Inferior parietal cortex (tissue), 1 donor: ENCODE data around the gene BCKDHA.
A peak's percentile ranks its signal among the peaks of the same experiment; 100 is the strongest.
"Not testable (repeated sequence)": the region's sequence is repeated elsewhere in the genome, so short reads cannot be mapped to it uniquely, and the experiment has no call there.

Experiments
- DNase-seq: peaks from one replicate; pipeline ENCODE4 v3.0.0-alpha.2; 2016; ENCODE audit errors: extremely low spot score

BCKDHA gene

DNA sequence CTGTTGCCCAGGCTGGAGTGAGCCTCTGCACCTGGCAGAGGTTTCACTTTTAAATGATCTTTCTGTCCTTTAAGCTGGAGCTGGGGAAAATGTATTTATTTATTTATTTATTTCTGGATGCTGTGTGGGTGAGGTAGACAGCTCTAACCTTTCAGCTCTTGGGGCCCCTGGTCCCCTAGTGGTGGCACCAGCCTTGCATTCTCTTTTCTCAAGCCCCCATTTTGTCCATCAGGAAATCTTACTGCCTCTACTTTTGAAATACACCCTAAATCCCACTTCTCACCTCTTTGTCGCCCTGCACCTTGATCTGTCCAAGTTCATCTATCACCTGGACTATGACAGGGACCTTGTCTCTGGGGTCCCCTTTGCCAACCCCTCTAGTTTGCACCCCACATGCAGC, 31.5 kb upstream of the BCKDHA start:
- DNase-seq, result no peak

DNA sequence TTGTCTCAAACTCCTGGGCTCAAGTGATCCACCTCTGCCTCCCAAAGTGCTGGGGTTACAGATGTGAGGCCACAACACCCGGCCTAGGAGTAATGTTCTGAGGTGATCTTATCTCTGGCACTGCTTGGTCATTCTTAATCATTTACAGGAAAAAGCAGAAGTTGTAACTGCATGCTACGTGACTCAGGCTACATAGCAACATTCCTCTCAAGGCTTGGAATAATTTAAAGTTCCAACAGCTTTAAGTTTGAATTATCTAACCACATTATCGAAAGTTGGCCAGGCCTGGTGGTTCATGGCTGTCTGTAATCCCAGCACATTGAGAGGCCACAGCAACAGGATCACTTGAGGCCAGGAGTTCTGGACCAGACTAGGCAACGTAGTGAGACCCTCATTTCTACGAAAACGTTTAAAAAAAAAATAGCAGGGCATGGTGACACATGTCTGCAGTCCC, 29.7 kb upstream of the BCKDHA start:
- no peak for DNase-seq

DNA sequence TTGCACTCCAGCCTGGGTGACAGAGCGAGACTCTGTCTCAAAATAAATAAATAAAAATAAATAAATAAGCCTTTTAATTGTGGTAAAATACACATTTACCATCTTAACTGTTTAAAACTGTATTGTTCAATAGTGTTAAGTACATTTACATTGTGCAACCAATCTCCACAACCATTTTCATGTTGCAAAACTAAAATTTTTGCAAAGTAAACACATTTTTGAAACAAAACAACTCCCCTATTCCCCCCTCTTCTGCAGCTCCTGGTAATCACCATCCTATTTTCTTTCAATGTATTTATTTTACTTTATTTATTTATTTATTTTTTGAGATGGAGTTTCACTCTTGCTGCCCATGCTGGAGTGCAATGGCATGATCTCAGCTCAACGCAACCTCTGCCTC, 27.8 kb upstream of the BCKDHA start:
- DNase-seq, result no peak

DNA sequence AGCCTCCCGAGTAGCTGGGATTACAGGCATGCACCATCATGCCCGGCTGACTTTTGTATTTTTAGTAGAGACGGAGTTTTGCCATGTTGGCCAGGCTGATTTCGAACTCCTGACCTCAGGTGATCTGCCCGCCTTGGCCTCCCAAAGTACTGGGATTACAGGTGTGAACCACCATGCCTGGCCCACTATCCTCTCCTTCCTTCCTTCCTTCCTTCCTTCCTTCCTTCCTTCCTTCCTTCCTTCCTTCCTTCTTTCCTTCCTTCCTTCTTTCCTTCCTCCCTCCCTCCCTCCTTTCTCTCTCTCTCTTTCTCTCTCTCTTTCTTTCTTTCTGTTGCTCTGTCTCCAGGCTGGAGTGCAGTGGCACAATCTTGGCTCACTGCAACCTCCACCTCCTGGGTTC, 26.5 kb upstream of the BCKDHA start:
- DNase-seq, result not testable (repeated sequence)

DNA sequence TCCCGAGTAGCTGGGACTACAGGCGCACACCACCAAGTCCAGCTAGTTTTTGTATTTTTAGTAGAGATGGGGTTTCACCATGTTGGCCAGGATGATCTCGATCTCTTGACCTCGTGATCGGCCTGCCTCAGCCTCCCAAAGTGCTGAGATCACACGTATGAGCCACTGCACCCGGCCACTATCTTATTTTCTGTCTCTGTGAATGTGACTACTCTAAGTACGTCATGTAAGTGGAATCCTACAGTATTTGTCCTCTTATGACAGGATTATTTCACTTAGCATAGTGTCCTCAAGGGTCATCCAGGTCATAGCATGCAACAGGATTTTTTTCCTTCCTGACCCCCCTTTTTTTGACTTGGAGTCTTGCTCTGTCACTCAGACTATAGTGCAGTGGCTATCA, 26.1 kb upstream of the BCKDHA start:
- no peak for DNase-seq

DNA sequence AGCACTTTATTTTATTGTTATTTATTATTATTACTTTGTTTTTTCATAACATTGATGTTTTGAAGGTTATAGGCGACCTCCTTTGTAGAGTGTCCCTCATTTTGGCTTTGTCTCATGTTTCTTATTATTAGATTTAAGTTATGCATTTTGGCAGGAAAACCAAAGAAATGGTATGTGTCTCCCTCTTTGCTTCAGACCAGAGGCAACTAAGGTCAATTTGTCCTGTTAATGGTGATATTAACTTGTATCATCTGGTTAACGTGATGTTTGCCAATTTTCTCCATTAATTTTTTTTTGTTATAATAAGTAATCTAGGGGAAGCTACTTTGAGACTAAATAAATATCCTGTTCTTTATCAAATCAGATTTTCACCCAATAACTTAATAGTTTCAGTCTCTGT, 25.1 kb upstream of the BCKDHA start:
- DNase-seq, result no peak

DNA sequence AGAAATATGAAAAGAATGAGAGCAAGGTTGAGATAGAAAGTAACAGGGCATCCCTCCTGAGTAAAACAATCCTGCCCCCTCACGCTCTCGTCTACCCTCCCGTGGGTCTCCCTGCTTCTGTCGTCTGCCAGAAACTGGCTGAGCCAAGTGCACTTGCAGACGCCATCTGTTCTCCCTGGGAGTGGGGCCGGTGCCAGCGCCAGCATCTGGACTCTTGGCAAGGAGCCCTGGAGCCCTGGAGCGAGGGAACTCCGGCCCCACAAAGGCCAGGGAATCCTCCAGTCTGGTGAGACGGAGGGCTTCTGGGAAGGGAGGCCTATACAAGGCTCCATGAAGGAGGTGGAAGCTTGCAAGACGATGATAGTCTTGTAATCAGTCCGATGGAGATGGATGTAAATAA, 23.6 kb upstream of the BCKDHA start:
- peak; percentile 78 for DNase-seq

DNA sequence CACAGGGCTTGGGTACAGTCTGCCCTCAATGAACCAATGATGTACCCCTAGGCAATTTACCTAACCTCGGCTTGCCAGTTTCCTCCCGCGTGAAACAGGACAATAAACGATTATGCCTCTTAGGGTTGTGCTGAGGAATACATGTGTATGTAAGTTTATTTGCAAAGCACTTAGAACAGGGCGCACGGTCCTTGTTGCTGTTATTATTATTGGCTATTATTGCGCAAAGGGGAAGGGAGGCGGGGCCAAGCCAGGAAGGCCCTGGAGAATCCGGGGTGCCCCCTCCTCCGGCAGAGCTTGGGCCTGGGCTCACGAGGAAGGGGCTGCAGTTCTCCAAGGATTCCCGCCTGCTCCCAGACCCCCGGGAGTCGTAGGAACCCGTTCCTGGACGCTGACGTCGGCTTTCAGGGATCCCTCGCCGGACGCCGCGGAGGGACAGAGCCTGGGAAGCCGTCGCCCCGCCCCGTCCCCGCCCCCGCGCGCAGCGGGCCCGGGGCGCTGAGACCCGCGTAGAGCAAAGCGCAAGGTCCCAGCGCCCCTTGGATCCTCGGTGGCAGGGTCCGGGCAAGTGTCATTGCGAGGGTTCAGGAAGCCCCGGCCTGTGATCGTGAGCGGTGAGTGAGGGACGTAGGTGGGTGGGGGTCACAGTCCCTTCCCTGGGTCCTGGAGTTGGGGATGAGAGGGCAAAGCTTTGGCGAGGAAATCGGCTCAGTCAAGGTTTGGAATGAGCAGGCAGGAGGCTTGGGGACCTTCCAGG, 21.2 kb upstream of the BCKDHA start, which contains the start of gene TMEM91:
Gene TMEM91, plus strand, starts transcription at position 293 of the 757 bp plus-strand sequence. CDS start 1,777 bp downstream, outside the sequence.
- DNase-seq, result no peak

DNA sequence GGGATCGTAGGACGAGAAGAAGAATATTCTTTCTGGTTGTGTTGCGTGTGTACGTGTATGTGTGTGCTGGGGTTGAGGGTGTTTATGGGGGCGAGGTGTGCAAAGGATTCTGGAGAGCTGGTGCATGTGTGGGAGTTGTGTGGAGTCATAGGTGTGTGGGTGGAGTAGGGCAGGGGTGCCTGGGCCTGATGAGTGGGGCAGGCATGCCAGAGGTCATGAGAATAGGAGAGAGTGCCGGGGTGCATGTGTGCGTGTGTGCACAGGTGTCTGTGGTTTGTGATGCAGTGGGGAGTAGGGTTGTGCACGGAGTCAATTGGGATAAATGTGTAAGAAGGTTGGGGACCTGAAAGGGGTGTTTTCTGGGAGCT, 20.6 kb upstream of the BCKDHA start:
- DNase-seq, result no peak

DNA sequence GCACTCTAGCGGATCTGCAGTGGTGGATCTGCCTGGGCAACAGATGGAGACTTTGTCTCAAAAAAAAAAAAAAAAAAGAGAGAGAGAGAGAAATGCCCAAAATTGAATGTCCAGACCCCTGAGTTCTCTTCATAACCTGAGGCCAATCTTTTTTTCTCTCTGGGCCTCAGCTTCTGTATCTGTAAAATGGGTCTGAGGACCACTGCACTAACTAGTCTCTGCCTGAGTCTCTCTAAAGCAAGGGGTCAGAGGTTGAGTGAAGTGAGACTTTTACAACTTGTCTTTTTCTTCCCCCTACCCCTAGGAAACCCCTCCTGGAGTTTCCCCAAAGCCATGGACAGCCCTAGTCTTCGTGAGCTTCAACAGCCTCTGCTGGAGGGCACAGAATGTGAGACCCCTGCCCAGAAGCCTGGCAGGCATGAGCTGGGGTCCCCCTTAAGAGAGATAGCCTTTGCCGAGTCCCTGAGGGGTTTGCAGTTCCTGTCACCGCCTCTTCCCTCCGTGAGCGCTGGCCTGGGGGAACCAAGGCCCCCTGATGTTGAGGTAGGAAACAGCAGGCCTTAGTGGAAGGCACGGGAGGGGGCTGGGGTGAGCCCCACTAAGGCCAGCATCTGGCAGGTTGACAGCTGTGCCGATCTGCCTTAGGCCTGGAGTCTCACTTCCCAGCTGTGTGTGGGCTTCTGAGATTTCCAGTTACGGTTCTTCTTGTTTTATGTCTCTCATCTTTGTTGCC, 19.5 kb upstream of the BCKDHA start:
- DNase-seq, result no peak

DNA sequence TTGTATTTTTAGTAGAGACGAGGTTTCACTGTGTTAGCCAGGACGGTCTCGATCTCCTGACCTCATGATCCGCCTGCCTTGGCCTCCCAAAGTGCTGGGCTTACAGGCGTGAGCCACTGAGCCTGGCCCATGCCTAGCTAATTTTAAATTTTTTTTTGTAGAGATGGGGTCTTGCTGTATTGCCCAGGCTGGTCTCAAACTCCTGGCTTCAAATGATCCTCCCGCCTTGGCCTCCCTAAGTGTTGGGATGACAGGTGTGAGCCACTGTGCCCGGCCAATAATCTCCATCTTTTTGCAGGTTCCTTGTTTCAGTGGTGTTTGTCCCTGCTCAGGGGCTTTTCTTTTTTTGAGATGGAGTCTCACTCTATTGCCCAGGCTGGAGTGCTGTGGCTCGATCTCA, 16.1 kb upstream of the BCKDHA start:
- DNase-seq, result not testable (repeated sequence)

DNA sequence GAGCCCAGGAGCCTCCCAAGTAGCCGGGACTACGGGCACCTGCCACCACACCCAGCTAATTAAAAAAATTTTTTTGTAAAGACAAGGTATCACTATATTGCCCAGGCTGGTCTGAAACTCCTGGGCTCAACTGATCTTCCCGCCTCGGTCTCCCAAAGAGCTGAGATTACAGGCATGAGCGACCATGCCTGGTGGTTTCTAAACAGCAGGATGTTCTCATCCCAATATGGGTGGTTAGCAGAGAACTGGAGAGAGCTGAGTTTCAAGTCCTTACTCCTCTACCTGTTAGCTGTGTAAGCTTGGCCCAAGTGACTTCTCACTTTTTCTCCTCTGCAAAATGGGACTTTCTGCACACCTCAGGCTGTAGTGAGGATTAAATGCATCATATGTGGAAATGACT, 13.3 kb upstream of the BCKDHA start:
- no peak for DNase-seq

DNA sequence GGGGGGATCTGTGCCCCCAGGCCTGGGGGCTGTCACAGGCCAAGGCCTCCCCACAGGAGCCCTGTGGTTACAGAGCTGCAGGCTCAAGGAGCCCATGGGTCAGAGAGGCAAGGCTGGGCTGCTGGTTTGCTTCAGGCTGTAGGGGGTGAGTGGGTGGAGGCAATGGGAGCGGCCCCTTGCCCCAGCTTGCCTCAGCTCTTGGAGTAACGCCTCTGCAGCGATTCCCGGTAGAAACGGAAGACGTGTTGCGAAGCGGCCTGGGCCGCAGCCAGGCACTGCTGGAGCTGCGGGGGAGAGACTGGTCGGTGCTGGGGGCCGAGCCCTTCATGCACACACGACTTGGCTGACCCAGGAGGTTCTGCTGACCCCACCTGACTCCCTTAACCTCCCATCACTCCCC, 11.2 kb upstream of the BCKDHA start:
- no peak for DNase-seq

DNA sequence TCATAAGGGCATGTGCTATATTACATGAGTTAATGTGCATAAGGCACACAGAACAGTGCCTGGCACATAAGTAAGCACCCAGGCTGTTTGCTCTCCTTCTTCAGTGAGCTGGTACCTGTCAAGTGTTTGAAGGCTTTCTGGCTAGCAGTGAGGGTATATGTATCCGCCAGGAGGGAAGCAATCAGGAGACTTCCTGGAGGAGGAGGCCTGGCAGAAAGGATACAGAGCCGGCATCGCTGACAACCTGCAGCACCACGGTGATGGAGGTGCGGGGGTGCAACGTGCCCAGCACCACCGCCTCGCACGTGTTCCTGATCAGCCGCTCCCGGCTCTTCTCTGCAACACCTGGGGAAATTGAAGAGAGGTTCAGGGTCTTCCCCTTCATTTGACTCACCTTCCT, 6.0 kb upstream of the BCKDHA start:
- DNase-seq, result no peak

DNA sequence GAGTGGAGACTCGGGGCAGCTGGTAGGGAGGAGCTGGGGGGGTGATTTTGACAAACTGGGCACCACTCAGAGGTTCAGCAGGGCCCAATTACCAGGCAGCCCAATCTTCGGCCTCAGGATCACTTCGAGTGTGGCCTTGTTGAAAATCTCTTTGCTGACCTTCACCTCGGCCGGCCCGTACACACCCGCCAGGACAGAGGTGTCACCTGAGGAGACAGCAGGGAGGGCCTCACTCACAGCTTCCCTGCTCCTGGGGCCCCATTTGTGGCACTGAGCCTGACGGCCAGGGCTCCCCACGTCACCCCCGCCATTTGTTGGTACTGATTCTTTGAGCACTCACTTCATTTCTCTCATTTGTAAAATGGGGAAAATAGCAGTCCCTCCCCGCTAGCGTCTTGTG, 4.8 kb upstream of the BCKDHA start:
- DNase-seq, result no peak

DNA sequence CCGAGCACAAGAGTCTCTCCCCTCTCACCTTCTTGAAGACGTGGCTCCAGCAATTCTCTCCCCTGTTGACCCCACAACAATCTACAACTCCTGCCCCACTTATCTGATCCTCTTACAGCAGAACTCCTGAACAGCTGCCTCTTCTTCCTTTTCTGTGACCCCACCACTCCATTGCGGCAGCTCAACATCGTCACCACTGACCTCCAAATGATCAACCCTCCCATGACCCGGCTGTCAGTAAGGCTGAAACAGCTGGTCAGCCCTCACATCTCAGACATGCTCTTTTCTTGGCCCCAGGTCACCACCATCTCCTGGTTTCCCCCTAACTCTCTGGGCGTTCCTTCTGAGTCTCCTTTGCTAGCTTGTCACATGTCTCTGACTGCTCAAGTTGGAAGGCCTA, 2.3 kb upstream of the BCKDHA start:
- DNase-seq, result no peak

DNA sequence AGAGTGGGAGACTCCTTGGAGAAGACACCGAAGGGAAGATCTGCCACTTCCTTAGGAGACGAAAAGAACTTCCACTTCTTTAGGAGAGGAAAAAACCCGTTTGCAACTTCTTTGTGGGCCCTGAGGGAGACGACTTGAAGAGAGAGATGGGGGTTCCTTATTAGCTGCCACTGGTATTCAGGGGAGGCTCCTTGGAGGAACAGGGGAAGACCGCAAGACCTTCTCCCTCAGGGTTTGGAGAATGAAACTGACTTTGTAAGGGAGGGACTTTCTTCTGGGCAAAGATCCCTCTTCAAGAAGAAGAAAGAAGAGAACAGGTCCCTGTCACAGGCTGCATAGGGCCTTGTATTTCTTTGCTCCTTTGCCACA, 416 bp downstream of the BCKDHA start:
- no peak for DNase-seq

DNA sequence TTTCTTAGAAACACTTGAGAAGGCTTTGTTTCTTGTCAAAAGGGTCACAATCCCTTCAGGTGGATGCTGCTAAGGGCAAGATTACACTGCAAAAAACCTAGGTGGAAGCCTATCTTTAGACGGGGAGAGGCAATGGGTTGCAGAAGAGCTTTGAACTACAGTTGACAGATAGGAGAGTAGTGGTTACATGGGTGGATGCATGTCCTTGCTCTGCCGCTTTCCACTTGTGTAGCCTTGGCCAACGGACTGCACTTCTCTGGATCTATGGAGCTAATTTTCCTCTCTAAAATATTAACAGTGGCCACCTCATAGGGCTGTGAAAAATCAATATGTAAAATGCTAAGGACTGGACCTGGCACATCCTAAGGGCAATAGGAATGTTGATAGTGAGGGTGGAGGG, 980 bp downstream of the BCKDHA start:
- DNase-seq, result no peak

DNA sequence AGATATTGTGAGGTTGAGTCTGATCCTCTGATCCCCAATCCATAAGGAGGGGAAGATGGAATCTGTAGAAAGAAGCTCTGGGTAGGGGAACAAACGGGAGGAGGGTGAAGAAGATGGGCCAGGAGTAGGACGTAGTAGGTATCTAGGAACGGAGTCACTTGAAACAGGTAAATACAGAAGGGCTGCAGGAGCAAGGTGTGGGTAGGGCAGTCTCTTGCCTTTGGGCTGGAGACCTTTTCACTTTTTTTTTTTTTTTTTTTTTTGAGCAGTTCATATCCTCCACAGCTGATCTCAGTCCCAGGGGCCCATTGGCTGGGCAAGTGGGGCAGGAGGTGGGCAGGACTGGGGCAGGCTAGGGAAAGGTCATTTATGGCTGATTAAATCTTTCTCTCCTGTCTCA, 1.5 kb downstream of the BCKDHA start:
- no peak for DNase-seq

DNA sequence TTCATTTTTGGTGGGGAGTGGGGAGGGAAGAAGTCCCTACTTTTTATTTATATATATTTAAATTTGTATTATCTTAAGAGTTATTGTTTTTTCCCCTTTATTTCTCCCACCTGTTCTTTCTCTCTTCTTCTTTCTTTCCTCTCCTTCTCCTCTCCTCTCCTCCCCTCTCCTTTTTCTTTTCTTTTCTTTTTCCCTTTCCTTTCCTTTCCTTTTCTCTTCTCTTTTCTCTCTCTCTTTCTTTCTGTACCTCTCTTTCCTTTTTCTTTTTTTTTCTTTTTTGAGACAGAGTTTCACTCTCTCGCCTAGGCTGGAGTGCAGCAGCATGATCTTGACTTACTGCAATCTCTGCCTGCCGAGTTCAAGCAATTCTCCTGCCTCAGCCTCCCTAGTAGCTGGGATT, 1.9 kb downstream of the BCKDHA start:
- no peak for DNase-seq

DNA sequence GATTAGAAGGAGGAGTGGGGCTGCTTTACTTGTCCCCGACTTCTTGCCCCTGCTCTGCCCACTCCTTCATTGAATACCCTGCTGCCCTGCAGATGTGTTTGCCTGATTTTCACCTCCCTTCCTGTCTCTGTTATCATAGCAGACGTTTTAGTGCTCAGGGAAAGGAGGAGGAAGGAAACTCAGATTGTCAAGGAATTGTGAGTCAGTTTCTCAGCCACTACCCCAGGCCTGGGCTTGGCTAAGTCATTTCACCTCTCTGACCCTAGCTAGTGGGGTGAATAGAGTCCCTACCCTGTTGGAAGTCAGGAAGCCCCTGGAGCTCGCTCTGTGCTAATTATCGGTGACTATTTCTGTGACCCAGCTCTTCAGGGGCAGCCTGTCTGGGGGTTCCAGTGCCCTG, 3.9 kb downstream of the BCKDHA start:
- DNase-seq, result no peak

DNA sequence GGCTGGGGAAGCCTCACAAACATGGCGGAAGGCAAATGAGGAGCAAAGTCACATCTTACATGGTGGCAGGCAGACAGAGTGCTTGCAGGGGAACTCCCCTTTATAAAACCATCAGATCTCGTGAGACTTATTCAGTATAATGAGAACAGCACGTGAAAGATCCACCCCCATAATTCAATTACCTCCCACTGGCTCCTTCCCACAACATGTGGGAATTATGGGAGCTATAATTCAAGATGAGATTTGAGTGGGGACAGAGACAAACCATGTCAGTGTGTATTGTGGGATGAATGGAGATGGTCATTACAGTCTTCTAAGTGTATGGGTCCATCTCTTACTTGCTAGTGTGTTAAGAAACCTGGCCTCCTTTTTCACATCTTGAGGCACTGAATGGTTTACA, 4.4 kb downstream of the BCKDHA start:
- DNase-seq, result no peak

DNA sequence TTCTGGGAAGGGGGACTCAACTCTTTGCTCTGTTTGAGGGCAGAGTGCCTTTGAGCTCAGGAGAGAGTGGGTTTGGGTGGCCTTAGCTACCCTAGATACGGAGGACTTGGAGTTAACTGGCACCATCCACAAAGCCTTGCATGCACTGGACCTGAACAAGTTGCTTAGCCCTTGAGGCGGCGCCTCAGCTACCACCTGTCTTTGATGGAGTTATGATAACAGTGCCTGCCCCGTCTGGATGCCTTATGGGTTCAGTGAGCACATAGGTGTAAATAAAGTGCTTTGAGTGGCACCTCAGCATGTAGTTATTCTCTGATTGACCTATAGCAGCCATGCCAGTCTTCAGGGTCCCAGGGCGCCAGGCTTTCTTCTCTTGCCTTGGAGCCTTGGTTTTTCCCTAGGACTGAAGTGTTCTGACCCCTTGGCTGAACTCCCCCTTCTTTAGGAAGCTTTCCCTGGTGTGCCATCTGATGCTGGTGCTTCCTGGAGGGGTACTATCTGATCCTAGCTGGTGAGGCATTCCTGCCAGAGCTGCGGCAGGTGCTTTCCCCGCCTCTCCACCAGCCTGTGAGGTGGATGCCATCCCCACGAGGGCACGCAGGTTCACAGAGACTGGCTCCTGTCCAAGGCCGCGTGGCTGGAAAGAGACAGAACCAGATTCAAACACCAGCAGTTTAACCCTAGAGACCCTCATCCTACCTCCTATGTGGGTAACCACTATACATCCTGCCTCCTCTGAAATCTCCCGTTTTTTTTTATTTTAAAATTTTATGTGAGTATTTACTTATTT, 5.8 kb downstream of the BCKDHA start:
- DNase-seq, result no peak
